Measurements from ENCODE around the gene PHF12. TPM values are rescaled to one million over a fixed set of nuclear protein-coding genes. Genes with fewer than 3 reads are reported as not detected.
"Not testable (repeated sequence)": the region's sequence is repeated elsewhere in the genome, so short reads cannot be mapped to it uniquely, and the experiment has no call there.

The PHF12 gene
- total RNA-seq, 1 donor from 2014 or later = 10.6 TPM

GRCh38 chr17:28904800-28905199 lies 46.5 kb downstream of the PHF12 start:
- DNase-seq (ENCODE audit: low read depth, low spot score) = no peak

GRCh38 chr17:28903546-28903841 lies 47.8 kb downstream of the PHF12 start:
- DNase-seq (ENCODE audit: low read depth, low spot score) = not testable (repeated sequence)

DNA sequence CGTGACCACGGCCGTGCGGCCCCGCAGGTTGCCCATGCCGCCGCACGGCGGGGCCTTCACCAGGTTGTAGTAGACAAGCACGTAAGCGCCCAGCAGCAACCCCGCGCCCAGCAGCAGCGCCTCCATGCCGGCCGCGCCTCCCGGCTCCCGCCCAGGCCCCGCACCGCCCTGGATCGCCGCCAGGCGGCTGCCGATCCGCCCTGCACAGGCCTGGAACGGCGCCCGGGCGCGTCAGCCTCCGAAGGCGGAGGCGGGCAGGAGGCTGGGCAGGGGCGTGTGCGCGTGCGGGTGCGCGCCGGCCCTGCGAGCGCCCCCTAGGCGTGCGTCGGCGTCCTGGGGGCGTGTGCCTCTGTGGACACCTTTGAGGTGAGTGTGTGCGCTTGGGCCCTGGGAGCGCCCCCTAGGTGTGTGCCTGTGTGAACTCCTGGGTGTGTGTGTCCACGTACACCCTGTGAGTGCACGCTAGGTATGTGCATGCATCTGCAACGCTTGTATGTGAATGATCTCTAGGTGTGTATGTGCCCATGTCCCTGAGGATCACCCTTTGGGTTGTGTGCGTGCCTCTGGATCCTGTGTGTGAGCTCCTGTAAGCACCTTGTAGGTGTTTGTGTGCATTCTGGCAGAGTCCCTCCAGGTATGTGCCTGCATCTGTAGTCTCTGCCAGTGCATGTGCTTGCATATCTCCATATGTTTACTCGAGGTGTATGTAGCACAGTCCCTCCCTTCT lies 48.3 kb downstream of the PHF12 start, which contains the start of gene DHRS13:
Gene DHRS13, minus strand, starts transcription at position 261 of the 727 bp plus-strand sequence. Its CDS starts 135 bp downstream, at position 126.
- DNase-seq (ENCODE audit: low read depth, low spot score) = no peak

GRCh38 chr17:28901866-28902818 lies 49.2 kb downstream of the PHF12 start:
- DNase-seq (ENCODE audit: low read depth, low spot score) = no peak

DNA sequence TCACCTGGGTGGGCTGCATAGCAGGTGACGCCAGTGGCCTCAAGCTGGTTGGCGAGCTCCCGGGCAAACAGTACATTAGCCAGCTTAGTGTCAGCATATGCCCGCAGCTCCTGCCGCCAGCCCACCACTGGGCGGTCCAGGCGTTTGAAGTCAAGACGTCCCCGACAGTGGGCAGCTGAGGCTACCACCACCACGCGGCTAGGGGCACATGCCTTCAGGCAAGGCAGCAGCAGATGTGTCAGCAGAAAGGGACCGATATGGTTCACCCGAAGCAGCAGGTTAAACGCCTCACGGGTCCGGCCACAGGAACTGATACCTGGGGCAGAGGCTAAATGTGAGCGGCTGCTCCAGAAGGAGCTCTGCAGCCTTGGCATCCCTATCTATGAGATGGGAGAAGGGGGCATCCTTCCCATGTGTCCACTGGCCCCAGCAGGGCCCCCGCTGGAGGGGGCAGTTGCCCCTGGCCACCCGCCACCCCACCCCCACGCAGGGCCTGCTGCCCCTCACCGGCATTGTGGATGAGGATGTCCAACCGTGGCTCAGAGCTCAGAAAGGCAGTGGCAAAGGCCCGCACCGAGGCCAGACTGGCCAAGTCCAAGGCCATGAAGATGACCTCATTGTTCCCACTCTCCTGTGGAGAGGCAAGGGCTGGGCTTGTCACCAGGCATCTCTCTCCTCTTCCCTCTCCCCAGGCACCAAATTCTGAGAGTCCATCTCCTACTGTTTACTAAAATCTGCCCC lies 50.2 kb downstream of the PHF12 start:
- no peak for DNase-seq (ENCODE audit: low read depth, low spot score)

DNA sequence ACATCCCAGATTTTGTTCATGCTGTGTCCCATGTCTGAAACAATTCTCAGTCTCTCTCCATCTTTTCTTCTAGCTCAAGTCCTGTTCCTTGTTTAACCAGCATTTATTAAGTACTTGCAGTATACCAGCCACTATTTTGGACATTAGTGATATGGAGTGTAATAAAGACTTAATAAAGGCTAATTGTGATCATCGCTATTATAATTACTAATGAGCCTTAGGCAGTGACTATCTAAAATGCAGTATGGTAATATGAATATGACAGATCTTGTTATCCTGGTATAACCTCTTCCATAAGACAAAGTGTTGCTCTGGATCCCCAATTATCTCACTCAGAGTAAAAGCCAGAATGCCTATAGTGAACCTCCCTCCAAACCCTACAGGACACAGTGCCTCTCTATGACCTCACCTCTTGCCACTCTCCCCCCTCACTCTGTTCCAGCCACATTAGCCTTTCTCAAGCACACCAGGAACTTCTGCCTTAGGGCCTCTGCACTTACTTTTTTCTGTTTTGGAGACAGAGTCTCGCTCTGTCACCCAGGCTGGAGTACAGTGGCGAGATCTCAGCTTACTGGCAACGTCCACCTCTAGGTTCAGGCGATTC lies 52.0 kb downstream of the PHF12 start:
- no peak for DNase-seq (ENCODE audit: low read depth, low spot score)

DNA sequence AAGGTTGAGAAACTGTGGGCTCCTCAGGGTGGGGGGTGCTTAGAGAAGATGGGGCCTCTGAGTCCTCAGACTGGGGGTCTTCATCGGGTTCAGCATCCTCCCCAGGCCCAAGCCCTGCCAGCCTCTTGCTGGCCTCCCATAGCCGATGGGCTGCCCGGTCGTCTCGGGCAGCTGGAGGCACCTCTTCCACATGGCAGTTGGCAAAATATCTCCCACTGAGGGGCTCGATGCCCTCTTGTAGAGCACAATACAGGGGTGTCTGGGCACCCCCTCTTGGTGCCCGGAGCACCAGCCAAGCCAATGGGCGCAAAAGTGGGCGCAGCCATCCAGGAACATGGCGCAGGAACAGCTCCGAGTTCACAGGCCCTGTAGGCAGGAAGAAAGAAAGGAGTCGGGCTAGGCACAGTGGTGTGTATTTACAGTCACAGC lies 52.8 kb downstream of the PHF12 start:
- DNase-seq (ENCODE audit: low read depth, low spot score) = no peak

DNA sequence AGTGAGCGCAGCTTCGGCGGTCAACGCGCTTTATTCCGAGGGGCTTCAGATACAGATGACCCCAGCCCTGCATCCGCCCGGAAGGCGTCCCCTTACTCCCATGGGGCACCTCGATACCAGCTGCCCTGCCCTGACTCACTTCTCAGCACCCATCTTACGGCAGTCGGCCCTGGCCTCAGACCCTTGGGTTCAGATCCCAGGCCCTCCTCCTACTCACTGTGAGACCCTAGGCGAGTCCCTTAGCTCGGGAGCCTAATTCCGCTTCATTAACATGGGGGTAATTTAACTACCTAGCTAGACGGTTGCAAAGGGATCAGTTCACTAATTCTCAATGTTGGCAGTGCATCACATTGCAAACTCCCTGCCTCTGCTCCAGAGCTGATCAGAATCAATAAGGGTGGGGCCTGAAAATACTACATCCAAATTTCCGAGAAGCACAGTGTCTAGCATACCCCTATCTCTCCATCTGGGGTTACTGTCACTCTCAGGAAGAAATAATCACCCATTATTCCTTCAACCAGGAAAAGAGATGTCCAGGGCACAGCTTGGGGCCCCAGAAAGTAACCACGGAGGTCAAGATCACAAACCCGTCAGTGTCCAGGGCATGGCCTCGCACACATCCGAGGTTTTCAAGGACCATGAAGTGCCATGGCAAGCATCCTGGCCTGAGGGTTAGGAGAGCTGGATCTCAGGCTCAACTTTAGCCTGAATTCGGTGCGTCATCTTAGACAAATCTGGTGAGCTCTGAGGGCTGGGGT lies 53.4 kb downstream of the PHF12 start:
- DNase-seq (ENCODE audit: low read depth, low spot score) = no peak

GRCh38 chr17:28896884-28897768 lies 54.2 kb downstream of the PHF12 start, which contains the start of gene FLOT2:
Gene FLOT2 (minus strand): TSS chr17:28897733. CDS start chr17:28897574, 159 bp downstream.
- no peak for DNase-seq (ENCODE audit: low read depth, low spot score)

DNA sequence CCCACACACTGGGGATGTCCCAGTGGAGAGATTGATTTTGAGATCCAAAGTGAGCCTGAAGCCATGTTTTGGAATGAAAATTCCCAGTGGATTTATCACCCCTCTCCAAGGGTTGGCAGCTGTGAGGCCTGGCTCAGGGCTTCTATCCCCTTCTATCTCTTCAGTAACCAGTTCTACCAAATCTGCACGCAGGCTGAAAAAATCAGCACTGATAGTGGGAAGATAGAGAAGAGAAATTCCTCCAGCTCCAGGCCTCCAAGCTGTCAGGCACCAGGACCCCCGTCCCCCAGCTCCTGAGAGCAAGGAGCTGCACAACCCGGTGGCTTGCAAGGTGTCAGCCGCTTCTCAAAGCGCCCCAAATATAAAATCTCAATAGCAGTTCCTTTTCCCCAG lies 54.8 kb downstream of the PHF12 start:
- no peak for DNase-seq (ENCODE audit: low read depth, low spot score)

DNA sequence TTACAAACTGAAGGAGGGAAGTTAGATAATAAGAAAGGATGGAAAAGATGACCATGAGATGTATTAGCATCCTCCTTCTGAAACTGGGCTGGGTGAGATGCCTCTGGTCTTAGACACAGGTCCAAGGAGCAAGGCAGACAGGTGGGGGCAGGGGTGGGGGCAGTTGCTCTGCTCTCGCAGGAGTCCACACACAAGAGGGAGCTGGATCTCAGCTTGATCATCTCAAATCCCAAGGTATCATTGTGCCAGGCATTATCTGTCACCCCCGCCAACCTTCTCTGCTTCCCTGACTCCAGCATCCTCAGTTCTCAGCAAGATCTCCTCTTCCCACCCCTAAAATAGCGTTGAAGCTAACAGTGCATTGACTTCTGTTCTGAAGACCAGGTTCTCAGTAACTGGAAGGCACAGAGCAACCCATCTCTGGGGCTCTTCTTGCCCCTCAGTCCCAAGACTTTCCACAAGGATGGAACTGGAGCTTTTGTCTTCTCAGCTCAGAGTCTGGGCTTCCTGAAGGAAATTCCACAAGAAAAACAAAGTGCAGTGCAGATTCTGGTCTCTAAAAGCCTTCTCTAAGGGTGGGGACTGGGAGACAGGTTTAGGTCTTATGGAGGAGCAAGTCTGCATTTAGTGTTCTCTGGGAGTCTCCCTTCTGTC lies 55.4 kb downstream of the PHF12 start:
- DNase-seq (ENCODE audit: low read depth, low spot score) = no peak

GRCh38 chr17:28893248-28894183 lies 57.8 kb downstream of the PHF12 start:
- not testable (repeated sequence) for DNase-seq (ENCODE audit: low read depth, low spot score)

- DNase-seq (ENCODE audit: low read depth, low spot score) = no peak
These were observed 59.3 kb downstream of the PHF12 start for GRCh38 chr17:28892024-28892423.

DNA sequence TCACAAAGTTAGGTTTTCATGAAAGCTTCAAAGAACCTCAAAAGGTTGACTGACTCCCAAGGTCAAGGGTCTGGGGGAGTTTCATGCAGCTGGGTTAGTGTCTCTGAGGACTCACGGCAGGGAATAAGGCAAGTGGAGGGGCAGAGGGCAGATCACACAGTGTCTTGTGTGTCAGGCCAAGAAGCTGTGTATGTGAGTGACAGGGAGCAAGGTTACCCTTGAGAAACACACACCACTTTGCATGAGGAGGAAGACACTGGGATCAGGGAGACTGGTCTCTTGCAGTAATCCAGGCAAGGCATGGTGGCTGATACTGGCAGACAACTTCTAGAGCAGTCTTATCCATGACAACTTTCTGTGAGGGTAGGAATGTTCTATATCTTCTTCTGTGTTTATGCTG lies 60.1 kb downstream of the PHF12 start:
- DNase-seq (ENCODE audit: low read depth, low spot score) = no peak

DNA sequence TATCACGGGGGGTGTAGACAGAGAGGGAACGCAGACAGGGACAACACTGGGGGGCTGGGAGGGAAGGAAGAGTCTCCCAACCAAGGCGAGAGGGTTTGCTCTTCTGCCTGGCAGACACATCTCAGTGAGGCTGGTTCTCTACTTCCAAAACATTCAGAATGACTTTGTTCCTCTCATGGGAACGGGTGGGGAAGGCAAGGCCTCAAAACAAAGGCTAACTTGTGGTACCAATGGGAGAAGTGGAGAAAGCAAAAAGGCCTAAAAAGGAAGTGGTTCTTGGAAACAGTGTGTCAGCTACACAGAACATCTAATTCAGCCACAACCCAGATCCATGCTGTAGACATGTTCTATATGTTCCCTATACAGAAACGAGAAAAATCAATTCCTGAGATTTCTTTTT lies 61.3 kb downstream of the PHF12 start:
- no peak for DNase-seq (ENCODE audit: low read depth, low spot score)

GRCh38 chr17:28888832-28889231 lies 62.5 kb downstream of the PHF12 start:
- DNase-seq (ENCODE audit: low read depth, low spot score) = no peak

DNA sequence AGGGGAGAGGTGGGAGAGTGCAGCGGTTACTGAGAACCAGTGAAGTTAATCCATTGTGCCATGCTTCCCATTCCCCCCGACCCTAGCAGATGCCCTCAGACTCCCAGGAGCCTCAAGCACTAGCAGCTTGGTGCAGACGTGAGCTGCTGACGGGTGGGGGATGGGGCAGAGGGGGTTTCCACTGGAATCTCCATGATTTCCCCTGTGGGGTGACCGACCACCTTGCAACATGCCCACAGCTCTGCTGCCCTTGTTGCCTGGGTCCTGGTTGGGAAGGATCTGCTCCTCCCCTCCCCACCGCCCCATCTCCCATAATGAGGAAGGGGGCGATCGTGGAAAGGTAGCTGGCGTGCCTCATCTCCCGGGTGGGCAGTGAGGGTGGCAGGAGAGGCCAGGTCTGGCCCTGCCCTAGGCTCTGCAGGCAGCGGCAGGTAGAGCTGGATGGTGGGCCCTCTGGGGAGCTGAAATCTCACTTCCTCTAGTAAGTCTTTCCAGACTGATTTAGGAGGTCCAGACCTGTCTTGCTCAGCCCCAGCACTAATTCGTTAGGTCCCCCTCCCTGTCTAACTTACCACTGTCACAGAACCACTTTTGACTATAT lies 63.3 kb downstream of the PHF12 start:
- DNase-seq (ENCODE audit: low read depth, low spot score) = no peak

- DNase-seq (ENCODE audit: low read depth, low spot score) = no peak
These were observed 65.4 kb downstream of the PHF12 start for GRCh38 chr17:28885951-28886350.
